ENCODE measurements around the gene HMCN1.

Gene HMCN1

DNA sequence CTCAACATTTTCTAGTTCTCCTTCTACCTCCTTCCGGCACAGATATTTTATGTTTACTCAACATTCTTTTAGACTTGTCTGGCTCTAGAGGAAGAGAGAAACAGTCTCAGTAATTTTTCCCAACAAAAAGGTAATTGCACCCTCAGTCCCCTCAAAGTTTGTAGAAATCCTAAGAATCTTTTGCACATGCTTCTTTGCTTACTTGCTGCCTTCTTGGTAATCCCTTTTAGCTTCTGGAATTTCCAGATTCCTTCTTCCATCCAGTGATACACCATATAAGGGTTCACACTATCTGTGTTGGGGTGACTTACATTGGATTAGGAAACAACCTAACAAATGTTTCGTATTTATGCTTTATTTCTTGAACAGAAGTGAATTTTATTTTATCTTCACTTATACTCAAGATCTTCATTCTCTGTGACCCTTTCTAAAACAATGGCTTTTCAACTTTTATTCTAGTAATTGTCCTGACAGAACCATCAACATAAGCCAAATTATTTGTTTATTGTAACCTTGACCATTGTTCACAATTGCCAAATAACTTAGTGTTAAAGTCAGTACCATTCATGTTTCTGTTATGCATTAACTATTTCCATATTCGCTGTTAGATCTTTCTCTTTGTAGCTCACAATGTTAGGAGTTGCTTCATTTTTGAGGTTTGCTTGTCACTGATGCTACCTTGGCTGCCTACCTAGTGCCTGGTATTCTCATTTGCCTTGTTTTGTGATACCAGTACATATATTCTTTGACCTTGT, 238.1 kb downstream of the HMCN1 start:
- DNase-seq = no peak

DNA sequence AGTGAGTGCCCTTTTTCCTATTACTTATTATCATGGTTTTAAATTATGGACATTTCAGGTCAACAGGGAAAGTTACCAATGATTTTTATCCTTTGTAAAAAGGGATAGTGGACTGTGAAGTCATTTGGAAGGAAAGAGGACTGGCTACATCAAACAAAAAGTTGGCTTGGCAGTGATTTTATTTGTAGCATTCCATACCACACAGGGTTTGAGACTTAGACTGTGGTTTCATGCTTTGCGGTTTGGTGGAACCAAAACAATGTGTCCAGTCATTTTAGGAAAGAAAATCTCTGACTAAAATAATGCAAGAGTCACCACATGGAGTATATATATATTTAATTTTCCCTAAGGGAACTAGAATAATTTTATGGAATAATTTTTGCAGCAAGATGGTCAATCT, 239.5 kb downstream of the HMCN1 start:
- no peak for DNase-seq

DNA sequence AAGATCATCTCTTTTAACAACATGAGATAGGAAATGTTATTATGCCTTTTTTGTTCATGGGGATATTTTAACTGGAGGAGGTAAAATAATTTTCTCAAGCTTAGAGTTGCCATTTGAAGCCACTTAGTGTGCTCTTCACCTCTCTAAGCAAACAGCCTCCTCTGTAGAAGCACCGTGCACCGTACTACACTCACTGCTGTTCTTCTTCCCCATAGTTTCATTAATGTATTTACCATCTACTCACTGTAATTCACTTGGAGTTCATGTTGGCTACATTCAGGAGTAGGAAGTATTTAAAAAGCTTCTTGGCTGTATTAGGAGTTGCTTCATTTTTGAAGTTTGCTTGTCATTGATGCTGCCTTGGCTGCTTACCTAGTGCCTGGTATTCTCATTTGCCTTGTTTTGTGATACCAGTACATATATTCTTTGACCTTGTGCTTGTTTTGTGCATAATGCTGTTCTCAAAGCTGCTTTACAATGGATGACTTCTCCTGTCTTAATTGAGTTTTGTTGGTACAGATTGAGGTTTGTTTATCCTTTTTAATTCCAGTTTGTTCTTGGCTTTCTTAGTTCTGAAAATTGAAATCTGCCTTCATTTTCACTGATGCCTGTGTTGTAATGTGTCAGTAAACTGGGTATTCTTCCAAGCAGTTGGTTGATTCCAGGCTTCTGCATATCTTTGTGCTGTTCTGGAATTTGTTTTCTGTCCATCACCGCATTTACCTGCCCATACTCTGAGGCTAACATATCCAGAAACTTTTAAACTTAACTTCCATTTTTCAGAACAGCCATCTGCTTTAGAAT, 240.4 kb downstream of the HMCN1 start:
- no peak for DNase-seq

DNA sequence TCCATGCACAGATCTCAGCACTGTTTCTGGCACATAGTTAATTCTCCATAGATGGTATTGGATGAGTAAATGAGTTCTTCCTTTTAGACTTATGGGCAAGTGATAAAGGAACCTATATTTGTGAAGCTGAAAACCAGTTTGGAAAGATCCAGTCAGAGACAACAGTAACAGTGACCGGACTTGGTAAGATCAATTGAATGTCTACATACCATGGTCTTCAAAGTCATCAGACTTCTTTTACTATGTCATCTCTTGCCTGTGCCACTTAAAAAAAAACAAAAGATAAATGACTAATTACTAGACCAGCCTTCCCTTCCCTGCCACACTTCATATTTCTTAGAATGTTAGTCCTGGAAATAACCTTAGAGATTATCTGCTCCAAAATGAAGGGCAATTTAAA, 246.7 kb downstream of the HMCN1 start:
- DNase-seq = no peak

DNA sequence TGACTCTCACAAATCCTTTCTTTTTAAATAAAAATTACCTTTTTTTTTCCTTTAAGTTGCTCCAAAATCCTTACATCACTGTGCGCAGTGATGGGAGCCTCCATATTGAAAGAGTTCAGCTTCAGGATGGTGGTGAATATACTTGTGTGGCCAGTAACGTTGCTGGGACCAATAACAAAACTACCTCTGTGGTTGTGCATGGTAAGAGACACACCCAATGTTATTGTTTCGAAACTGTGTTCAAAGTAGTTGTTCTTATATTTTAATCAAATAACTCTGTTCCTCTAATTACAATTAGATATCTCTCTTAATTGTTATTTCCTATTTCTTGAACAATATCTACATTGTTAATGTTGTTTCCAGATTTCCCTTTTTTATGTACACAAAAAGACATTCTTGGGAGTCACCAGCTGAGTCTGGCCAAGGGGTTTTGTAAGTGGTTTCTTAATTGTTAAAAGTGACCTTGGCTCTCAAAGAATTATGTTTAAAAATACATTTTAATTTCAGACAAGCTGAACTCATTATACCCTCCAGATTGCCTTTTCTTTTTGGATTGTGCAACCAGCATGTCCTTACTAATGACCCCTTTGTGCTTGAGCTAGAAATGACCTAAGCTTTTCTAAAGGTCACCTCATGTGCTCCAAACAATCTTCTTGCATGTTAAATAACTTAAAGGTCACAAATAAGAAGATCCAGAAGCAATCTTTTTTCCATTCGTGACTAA, 250.1 kb downstream of the HMCN1 start:
- no peak for DNase-seq

DNA sequence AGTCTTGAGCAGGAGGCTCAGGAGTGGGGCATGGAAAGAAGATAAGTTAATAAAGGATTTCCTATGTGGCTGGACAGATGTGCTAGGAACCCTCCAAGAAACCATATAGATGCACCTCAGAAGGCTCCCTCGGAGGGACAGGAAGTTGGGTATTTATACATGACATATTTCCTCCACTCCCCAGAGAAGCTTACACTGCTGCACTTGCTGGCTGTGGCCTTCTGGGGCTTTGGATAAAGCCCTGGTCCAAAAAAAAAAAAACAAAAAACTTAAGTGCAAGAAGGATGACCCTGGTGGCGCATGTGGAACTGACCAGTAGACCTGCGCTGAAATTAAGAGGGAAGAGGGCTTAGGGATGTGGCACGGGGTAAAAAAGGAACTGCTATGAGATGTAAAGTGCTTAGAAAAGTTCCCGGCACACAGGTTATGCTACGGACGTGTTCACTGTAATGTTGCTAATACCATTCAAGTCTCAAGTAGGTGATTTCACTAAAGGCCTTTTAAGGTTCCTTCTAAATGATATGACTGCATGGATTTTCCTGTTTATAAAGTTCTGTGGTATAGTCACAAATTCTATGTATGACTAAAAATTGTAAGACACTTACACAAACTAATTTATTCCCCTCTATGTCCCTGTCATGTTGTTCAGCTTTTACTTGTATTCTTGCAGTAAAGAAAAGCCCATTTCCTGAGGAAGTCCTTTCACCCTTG, 253.6 kb downstream of the HMCN1 start:
- no peak for DNase-seq

DNA sequence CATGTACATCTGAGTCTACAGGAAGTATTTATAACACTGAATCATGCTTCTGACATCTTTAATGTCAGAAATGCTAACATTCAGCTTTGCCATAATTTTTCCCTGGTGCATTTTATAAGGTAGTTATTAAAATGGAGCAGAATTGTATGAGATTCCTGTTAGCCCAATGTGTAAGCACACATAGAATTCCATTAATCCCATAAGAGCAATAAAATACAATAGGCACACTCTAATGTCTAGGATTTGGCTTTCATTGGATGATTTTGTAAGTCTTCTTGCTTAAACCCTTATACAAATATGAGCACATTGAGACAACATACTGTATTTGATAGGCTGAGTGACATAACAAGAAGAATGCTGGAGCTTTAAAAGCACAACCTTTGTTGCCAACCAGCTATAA, 256.4 kb downstream of the HMCN1 start:
- DNase-seq = no peak

DNA sequence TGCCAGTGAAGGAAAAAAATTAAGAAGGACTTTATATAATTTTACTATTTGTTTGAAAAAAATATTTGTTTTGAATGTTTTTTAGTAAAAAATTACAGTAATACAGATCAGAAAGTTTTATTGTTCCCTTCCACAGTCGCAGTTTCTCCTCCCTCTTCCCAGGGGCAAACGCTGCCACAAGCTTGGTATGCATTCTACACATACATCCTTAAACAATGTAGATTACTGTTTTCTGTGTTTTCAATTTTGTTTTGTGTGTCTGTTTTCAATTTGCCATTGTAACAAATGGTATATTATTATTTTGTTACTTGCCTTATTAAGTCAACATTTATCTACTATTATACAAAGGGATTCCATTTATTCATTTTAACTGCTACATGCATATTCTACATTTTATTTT, 257.1 kb downstream of the HMCN1 start:
- no peak for DNase-seq

DNA sequence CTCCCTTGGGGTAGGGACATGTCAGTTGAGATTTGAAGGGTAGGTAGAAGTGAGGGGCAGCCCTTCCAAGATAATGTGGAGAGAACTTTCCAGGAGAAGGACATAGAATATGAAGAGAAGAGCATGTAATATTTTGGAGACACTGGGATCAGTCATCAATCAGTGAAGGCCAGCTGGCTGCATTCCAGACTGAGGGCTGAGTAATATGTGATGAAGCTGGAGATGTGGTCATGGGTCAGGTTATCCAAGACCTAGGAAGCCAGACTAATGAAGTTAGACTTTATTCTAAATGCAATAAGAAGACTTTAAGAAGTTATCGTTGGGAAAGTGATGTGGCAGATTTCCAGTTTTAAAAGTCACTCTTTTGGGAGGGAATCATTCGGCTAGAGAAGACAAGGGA, 262.0 kb downstream of the HMCN1 start:
- no peak for DNase-seq

DNA sequence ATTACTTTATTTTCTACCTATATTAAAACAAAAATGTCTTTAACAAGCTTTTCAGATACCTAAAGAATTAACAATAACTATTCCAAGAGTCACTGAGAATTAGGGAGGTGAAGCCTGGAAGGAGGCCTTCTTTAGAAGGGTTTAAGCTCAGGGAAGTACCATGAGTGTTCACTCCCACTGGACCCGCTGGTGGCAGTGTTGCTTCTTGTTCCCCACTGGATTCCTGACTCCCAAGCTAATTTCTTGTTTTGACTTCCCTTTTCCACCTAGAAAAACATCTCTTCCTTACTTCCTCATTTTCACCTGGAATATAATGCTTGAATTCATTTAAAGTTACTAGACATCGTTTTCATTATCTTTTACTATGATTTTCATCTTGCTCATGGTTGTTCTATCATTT, 264.2 kb downstream of the HMCN1 start:
- no peak for DNase-seq

DNA sequence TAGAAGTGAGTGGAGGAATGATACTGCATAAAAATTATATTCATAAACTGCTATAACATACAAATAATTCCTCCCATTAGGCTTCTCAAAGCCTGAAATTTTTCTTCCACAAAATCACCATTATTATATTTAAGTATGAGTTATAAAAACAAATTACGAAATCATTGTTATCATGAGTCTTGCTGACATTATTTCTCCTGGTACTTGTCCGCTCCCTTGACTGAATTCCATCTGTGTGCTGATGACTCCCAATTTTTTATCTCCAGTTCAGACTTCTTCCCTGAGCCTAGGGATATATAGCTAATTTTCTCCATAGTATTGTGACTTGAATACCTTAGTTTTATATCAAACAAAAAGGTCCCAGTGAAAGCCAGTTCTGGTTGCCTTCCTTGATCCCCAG, 268.2 kb downstream of the HMCN1 start:
- no peak for DNase-seq

DNA sequence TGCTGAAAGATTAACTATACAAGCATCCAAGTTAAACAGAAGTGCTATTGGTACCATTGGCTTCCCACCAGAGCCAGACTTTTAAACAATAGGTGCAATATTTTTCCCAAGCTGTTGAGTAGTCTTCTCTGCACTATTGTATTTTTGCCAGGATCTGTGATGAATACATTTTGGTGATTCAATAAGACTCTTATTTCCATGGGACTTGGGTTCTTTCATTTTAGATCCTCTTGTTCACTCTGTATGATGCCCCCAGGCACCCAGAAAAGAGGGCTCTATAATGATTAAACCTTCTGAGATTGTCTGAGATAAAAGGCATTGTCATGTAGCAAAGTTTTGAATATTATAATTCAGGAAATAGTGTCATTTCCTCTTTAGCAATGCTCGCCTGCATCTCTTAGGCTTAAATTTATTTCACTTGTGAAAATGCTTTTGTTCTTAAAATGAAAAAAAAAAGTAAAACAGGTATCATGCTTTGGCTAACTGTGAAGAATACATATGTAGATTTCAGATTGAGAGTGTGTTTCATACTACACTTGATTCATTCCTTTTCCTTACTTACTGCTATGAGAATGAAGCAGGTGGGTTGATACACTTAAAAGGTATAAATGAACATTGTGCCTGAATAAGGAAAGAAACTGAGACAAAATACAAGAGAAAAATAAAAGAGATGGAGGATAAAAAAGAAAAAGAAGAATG, 275.0 kb downstream of the HMCN1 start:
- no peak for DNase-seq

DNA sequence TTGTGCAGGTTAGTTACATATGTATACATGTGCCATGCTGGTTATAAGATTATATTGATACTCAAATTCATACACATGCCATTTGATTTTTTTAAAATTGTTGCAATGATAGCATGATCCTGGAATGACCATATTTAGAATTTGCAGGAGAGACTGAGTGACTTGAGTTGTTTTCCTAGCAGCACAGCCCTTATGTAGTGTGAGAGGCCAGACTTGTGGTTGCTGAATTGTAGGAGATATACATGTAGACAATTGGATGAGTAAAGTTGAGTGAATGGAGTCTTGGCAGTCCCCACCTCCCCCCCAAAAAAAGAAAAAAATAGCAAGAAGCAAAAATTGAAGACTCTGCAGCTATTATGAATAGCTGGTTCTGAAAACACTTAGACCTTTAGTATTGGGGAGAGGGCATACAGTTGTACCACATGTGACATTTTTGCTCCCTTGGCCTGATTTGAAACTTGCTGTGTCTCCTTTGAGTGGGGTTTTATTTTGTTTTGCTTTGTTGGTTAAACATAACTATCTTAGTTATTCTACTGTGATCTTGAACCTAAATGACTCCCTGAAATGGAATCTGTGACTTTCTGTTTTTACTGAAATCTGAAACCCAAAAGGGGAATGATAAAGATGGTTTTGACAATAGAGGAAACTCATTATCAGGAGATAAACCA, 280.3 kb downstream of the HMCN1 start:
- DNase-seq = no peak

DNA sequence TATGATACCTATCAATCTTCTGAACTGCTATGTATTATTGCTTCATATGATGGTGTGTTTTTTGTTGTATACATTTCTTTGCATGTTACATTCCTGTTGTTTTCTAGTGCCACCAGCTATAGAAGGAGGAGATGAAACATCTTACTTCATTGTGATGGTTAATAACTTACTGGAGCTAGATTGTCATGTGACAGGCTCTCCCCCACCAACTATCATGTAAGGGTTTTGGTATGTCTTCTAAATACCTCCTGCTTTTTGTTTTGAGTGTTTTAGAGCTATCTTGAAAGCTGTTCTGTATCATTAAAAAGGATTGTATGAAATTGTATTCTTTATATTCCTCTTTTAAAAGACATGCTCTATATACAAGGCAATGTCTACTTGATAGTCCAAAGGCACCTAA, 282.7 kb downstream of the HMCN1 start:
- no peak for DNase-seq

DNA sequence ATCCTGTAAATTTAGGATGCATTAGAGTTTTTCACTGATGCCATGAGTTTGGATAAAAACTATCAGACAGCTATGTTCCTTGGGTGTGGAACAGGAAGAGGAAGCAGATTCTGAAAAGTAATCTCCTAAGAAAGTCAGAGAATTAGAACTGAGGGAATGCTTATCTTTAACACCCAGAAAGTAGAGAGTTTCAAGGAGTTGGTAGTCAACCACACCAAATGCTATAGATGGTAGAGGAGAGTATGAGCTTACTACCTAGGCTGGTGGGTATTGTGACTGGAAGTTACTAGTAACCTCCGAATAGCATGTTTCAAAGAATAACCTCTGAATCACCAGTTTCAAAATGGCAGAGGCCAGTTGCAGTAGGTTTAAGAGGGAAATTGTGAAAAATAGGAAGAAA, 288.0 kb downstream of the HMCN1 start:
- DNase-seq = no peak

DNA sequence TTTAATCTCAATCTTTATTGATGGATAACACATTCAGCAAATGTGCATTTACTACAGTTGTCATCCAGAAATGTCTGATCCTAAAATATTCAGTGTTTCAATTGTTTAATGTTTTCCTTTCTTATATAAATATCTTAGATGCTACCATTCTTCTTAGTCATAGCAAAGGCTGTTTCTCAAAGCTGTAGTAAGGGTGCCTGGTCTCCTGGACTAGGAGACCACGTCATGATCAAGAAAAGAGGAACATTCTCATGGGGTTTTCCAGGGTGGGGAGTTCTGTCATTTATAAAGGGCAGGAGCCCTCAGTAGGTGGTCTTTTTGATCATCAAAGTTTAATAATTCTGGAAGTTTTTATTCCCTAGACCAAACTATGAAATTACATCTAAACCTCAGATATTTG, 292.8 kb downstream of the HMCN1 start:
- DNase-seq = no peak

DNA sequence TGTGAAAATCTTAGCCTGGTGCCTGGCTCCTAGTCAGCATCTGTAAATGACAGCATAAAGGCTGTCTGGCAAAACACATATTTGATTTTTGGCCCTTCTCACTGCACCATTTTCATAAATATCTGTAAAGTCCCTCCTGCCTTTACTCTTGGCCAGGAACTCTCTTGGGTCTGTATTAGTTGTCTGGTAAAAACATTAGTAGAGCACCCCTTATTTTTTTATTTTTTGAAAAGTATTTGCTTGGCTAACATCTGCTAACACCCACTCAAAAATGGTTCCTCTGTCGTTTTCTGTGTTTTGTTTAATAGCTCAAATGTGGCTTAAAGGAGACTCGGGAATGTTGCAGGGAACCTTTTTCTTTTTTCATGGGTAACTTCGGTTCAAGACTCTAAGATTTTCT, 293.4 kb downstream of the HMCN1 start:
- no peak for DNase-seq

DNA sequence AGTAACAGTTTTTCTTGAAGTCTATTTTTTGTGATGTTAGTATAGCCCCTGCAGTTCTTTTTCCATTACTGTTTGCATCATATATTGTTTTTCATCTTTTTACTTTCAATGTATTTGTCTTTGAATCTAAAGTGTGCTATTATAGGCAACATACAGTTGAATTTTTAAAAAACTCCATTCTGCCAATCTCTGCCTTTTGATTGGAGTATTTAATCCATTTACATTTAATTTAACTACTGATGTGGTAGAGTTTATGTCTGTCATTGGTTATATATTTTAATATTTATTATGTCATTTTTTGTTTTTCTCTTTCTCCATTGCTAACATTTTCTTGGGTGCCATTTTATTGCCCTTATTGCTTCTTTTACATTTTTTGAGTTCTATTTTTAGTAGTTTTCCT, 296.3 kb downstream of the HMCN1 start:
- no peak for DNase-seq

DNA sequence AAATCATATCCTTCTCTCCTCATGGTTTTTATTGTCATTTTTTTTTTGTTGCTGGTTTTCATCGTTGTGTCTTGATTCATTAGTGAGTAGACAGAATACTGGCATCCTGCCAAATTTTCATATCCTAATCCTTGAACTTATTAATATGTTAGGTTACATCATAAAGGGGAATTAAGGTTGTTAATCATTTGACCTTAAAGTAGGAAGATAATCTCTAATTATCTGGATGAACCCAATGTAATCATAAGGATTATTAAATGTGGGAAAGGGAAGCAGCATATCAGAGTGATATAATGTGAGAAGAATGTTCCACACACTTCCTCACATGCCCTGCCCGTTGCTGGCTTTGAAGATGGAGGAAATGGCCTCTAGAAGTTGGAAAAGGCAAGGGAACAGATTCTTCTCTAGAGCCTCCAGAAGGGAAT, 299.7 kb downstream of the HMCN1 start:
- no peak for DNase-seq

DNA sequence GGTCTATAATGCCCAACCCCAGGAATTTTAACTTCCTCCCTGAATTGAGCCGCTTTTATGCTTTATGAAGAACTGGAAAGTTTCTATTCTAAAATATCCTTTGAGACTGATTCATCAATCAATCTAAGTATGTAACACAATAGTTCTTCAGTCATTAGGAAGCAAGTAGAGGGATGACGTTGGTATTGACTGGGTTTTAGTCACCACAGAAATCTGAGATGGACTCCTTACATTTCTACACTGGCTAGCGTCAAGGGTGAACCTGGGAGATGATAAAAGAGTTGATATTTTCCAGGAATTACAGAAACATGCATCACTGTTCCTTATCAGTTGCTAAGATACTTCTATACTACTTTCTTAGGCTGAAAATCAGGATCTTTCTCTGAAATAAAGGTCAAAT, 308.0 kb downstream of the HMCN1 start:
- DNase-seq = no peak

DNA sequence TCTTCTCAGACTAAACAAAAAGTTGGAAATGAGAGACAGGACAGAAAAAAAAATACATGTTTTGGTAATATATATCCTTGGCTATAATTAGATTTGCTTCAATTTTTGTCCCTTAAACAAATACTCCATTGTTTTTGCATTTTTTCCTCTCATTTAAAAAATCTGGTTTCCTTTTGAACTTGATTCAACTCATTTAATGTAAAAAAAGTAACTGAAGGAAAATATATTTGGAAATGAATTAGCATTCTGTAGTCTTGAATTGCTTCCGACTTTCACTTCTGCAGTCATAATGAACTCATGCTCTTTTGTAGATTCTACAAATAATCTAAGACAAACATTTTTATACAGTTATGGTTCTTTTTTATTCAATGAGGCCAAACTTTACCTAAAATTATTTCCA, 309.1 kb downstream of the HMCN1 start:
- DNase-seq = no peak

Data from central memory CD4-positive, alpha-beta T cell (primary cell).